ENCODE measurements around the gene CIRBP. TPM values are rescaled to one million over a fixed set of nuclear protein-coding genes. Genes with fewer than 3 reads are reported as not detected.

CIRBP gene
- total and polyA plus RNA-seq, 9 of the 15 experiments (the other 6 are each of a cell fraction or from before 2014, with no cell fraction given): 20.5 to 327 (median 176) TPM

- TF ChIP-seq TCFL5 (CRISPR knock-in tag; conservative IDR thresholded peaks at IDR 0.05) (no peak), ZNF780A (CRISPR knock-in tag; IDR thresholded peaks at IDR 0.05) (no peak), ZBED1 (IDR thresholded peaks at IDR 0.05) (no peak), ZC3H11A (IDR thresholded peaks at IDR 0.05; ENCODE audit: low read depth, low read length) (peak; percentile 98), RHOXF2B (CRISPR knock-in tag; conservative IDR thresholded peaks at IDR 0.05) (no peak), ATF2 (CRISPR knock-in tag; IDR thresholded peaks at IDR 0.05) (no peak), PURB (CRISPR knock-in tag; IDR thresholded peaks at IDR 0.05; ENCODE audit: low read depth) (no peak), FOXJ2 (tag; IDR thresholded peaks at IDR 0.05) (no peak), SMARCA4 (IDR thresholded peaks at IDR 0.05) (no peak), SAFB2 (IDR thresholded peaks at IDR 0.05; ENCODE audit: borderline replicate concordance, low read depth, low read length, severe bottlenecking) (no peak), ZZZ3 (IDR thresholded peaks at IDR 0.05) (no peak), RBM17 (IDR thresholded peaks at IDR 0.05; ENCODE audit: borderline replicate concordance, low read depth, low read length) (no peak), SAFB (IDR thresholded peaks at IDR 0.05; ENCODE audit: borderline replicate concordance, low read depth, low read length) (no peak), RBM15 (IDR thresholded peaks at IDR 0.05; ENCODE audit: insufficient read depth, low read length) (no peak), IRF2 (CRISPR knock-in tag; IDR thresholded peaks at IDR 0.05) (no peak), PHTF2 (CRISPR knock-in tag; IDR thresholded peaks at IDR 0.05) (no peak), CREBBP (IDR thresholded peaks at IDR 0.05; ENCODE audit: low read depth, low read length) (no peak), ZNF354B (CRISPR knock-in tag; IDR thresholded peaks at IDR 0.05) (no peak), ATF1 (CRISPR knock-in tag; IDR thresholded peaks at IDR 0.05) (no peak), ATF1 (tag; IDR thresholded peaks at IDR 0.05) (peak; percentile 43), BCOR (IDR thresholded peaks at IDR 0.05) (no peak), HEY1 (CRISPR knock-in tag; IDR thresholded peaks at IDR 0.05; ENCODE audit: borderline replicate concordance) (no peak), SLC30A9 (CRISPR knock-in tag; IDR thresholded peaks at IDR 0.05) (no peak), ZNF696 (CRISPR knock-in tag; conservative IDR thresholded peaks at IDR 0.05) (no peak), MBD2 (IDR thresholded peaks at IDR 0.05; ENCODE audit: borderline replicate concordance, low read depth) (no peak), JUNB (CRISPR knock-in tag; conservative IDR thresholded peaks at IDR 0.05) (no peak)
- TF ChIP-seq, protein P1, sequence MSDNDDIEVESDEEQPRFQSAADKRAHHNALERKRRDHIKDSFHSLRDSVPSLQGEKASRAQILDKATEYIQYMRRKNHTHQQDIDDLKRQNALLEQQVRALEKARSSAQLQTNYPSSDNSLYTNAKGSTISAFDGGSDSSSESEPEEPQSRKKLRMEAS (CRISPR knock-in tag; IDR thresholded peaks at IDR 0.05): peak; percentile 86
- TF ChIP-seq, protein P2, sequence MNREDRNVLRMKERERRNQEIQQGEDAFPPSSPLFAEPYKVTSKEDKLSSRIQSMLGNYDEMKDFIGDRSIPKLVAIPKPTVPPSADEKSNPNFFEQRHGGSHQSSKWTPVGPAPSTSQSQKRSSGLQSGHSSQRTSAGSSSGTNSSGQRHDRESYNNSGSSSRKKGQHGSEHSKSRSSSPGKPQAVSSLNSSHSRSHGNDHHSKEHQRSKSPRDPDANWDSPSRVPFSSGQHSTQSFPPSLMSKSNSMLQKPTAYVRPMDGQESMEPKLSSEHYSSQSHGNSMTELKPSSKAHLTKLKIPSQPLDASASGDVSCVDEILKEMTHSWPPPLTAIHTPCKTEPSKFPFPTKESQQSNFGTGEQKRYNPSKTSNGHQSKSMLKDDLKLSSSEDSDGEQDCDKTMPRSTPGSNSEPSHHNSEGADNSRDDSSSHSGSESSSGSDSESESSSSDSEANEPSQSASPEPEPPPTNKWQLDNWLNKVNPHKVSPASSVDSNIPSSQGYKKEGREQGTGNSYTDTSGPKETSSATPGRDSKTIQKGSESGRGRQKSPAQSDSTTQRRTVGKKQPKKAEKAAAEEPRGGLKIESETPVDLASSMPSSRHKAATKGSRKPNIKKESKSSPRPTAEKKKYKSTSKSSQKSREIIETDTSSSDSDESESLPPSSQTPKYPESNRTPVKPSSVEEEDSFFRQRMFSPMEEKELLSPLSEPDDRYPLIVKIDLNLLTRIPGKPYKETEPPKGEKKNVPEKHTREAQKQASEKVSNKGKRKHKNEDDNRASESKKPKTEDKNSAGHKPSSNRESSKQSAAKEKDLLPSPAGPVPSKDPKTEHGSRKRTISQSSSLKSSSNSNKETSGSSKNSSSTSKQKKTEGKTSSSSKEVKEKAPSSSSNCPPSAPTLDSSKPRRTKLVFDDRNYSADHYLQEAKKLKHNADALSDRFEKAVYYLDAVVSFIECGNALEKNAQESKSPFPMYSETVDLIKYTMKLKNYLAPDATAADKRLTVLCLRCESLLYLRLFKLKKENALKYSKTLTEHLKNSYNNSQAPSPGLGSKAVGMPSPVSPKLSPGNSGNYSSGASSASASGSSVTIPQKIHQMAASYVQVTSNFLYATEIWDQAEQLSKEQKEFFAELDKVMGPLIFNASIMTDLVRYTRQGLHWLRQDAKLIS (CRISPR knock-in tag; IDR thresholded peaks at IDR 0.05): peak; percentile 26
Observed at GRCh38 chr19:1269478-1270212, 513 bp downstream of the CIRBP start (continued).

Measured in K562 (cell line).